T follicular helper cell (primary cell): ENCODE results near the gene ITPR2.
"Not testable (repeated sequence)": the region's sequence is repeated elsewhere in the genome, so short reads cannot be mapped to it uniquely, and the experiment has no call there.

ENCODE experiments used
- DNase-seq: peaks from one replicate; pipeline ENCODE4 v3.0.0-alpha.2; 2020; ENCODE audit warnings: low read depth

ITPR2 gene

GRCh38 chr12:26786865-26787514 lies 46.0 kb downstream of the ITPR2 start:
- DNase-seq, result no peak

DNA sequence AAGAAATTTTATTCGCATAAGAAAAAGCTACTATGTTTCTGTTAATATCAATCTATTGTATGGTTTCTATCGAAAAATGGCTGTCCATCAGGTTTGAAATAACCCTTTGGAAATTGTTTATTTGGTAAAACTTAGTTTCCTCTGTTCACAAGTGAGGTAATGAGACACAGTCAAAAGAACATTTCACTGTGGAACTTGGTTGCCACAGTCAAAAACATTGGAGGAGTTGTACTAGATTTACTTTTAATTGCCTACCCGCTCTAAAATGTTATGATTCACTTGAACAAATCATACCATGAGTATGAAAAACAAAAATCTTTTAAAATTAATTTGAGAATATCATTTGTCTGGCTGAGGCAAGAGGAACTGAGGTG lies 46.5 kb downstream of the ITPR2 start:
- no peak for DNase-seq

DNA sequence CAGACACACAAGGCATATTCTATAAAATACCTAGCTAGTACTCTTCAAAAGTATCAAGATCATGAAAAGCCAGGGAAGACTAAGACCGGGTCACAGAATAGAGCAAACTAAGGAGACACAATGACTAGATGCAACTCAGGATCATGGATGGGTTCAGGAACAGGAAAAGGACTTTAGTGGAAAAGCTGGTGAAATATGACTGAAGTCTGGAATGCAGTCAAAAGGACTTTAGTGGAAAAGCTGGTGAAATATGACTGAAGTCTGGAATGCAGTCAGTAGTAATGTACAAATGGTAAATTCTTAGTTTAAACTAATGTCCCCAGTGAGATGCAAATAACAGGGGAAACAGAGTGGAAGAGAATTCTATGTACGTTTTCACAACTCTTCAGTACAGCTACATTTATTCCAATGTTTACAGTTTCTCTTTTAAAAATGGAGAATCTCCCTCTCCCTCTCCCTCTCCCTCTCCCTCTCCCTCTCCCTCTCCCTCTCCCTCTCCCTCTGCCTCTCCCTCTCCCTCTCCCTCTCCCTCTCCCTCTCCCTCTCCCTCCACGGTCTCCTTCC lies 49.1 kb downstream of the ITPR2 start:
- DNase-seq, result not testable (repeated sequence)

GRCh38 chr12:26783131-26783526 lies 49.9 kb downstream of the ITPR2 start:
- DNase-seq, result no peak

DNA sequence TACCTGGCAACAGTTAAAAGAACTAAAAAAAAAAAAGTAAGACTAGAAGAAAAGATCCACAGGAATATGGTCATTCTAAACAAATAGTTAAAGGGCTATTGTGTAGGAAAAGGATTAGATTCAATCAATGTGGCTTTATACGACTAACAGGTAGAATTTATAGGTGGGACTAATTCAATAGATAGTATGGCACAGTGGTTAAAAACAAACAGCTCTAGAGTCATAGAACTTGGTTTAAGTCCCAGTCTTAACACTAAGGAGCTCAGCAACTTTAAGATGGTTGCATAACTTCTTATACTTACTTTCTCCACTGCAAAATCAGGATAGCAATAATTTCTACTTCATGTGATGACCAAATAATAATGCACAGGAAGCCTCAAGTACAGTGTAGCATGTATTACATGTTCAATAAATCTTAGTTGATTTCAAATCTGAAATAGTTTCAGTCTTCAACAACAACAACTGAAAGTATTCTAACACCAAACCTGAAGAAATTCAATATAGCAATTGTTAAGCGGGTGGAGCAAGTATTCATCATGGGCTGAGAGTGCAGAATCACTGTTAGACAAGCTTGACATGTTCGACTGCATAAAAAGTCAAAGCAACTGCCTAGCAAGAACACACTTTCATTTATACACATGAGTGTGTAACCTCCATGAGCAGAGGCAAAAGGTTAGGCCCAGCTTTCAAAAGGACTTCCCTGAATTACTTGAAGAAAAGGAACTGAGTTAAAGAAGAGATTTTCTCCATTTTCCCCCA lies 50.4 kb downstream of the ITPR2 start:
- DNase-seq, result no peak

GRCh38 chr12:26780656-26781055 lies 52.3 kb downstream of the ITPR2 start:
- DNase-seq, result not testable (repeated sequence)

GRCh38 chr12:26778173-26778775 lies 54.7 kb downstream of the ITPR2 start:
- not testable (repeated sequence) for DNase-seq

- DNase-seq, result no peak
Observed at GRCh38 chr12:26777236-26777635, 55.8 kb downstream of the ITPR2 start.

DNA sequence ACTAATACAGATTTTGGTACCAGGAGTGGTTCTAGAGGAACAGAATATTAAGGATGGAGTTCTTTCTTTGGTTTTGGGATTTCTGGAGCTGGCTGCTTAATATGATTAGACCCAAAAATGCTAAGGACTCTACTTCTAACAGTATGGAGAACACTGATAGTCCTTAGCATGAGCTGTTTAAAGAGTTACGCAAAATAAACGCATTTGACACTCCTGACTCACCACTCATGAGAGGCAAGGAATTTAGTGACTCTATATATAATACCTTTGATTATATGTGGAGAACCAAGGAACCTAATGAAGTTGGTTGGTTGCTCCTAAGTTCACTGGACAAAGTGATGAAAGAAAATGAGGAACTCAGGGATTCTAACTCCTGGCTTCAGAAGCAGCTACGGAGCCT lies 57.0 kb downstream of the ITPR2 start:
- DNase-seq, result not testable (repeated sequence)

- DNase-seq, result no peak
Observed at GRCh38 chr12:26773313-26774104, 59.5 kb downstream of the ITPR2 start.

DNA sequence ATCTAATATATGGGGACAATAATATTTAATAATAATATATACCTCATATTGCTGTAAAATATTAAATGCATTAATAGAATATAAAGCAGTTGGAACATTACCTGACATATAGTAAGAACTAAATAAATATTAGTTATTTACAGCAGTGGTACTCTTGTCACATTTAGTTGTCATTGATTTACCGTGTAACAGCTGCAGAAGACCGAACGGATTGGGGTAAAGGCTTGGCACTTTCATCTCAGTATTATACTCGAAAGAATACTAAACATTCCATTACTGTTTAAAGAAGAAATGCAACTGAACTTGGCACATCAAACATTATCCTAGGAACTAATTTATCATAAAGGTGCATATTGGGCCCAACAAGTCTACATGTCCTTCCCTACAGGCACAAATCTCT lies 61.1 kb downstream of the ITPR2 start:
- DNase-seq, result no peak

GRCh38 chr12:26770239-26771070 lies 62.5 kb downstream of the ITPR2 start:
- DNase-seq, result no peak

DNA sequence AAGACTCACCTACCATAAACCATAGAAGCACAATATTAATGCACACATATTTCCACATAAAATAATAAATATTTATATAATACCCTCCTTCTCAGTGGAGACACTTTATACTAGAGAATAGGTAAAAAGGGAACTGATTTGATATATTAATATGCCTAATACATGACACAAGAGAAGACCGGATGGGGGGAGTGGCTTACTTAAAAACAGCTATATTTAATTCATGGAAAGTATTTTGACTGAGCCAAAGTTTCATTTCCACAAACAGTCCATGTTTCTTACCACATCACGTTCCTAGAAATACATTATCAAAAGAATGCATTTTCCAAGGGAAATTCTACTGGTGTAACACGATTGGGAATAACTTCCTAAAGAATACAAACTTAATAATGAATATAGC lies 63.4 kb downstream of the ITPR2 start:
- no peak for DNase-seq

GRCh38 chr12:26768611-26769603 lies 64.1 kb downstream of the ITPR2 start:
- DNase-seq, result no peak

- no peak for DNase-seq
Observed at GRCh38 chr12:26767865-26768264, 65.1 kb downstream of the ITPR2 start.

GRCh38 chr12:26767116-26767515 lies 65.9 kb downstream of the ITPR2 start:
- no peak for DNase-seq

DNA sequence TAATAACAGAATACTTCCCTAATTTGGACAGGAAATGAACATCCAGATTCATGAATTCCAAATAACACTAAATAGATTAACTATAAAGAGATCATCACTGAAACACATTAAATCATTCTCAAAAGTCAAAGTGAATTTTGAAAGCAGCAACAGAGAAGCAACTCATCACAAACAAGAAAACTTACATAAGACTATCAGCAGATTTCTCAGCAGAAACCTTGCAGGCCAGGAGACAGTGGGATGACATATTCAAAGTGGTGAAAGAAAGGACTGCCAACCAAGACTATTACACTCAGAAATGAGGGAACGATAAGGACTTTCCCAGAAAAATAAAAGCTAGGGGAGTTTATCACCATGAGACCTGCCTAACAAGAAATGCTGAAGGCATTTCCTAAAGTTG lies 70.8 kb downstream of the ITPR2 start:
- DNase-seq, result no peak

DNA sequence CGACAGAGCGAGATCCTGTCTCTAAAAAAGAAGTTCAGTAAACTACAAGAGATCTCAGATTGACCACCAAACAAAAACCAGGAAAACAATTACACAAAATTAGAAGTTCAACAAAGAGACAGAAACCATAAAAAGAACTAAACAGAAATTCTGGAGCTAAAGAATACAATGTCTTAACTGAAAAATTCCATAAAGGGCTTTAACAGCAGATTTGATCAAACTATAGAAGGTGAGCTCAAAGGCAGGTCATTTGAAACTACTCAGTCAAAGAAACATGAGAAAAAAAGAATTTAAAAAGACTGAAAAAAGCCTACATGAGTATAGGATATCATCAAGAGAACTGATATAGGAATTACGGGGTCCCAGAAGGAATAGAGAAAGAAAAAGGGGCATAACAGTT lies 71.2 kb downstream of the ITPR2 start:
- no peak for DNase-seq

DNA sequence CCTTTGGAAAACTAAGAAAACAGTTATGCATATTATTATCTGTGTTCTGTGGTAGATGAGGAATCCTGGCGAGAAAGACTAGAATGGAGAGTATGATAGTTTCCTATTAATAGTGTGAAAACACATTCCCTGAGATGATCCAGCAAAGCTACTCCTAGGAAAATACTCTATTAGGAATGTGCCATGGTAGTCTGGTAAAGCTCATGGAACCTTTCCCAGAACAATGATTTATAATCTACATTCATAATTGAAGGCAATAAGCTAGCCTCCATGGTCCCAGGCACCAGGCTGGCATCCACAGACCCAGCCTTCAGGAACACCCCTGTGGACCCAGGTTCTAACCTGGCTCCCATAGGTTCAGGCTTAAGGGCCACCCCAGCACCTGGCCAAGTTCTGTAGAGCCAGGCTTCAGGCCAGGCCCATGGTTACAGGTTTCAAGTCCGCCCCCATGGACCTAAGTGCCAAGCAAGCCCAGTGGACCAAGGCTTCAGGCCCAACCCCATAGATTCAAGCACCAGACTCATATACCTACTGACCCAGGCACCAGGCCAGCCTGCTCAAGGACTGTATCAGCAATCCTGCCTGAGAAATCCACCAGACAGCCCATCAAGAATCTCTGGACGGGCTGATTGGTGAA lies 72.2 kb downstream of the ITPR2 start:
- no peak for DNase-seq
